Left lung (tissue), 10 donors: ENCODE measurements around the gene SERPINB5. TPM values are rescaled to one million over a fixed set of nuclear protein-coding genes. Genes with fewer than 3 reads are reported as not detected.

Experiments
- ATAC-seq: fragments of 200-7000 bp; cut with Tn5 transposase; one replicate; pipeline ENCODE4 v1.9.1; 2020; ENCODE audit warnings: moderate library complexity
- DNase-seq, 4 donors: peaks; one replicate each; pipeline ENCODE4 v3.0.0-alpha.2; 2013 to 2020
- H3K27ac ChIP-seq, 2 donors: fragments of 200-600 bp; sonication (generic) in 1 of 2; one replicate each; pipeline versions ENCODE4 v1.5.0 to v1.8.0; 2020 to 2021
- H3K27me3 ChIP-seq, 2 donors: fragments of 200-600 bp; sonication (generic) in 1 of 2; one replicate each; pipeline versions ENCODE4 v1.5.0 to v1.8.0; 2020 to 2021
- H3K36me3 ChIP-seq, 2 donors: fragments of 200-600 bp; sonication (generic) in 1 of 2; one replicate each; pipeline versions ENCODE4 v1.5.0 to v1.8.0; 2020 to 2021
- H3K4me1 ChIP-seq, 2 donors: fragments of 200-600 bp; one replicate each; pipeline ENCODE4 v1.8.0; 2021
- H3K4me3 ChIP-seq, 2 donors: fragments of 200-600 bp; sonication (generic) in 1 of 2; one replicate each; pipeline versions ENCODE4 v1.5.0 to v1.8.0; 2020 to 2021; ENCODE audit warnings: mild to moderate bottlenecking in 1 of 2
- H3K9me3 ChIP-seq, 2 donors: fragments of 200-600 bp; sonication (generic) in 1 of 2; one replicate each; pipeline versions ENCODE4 v1.5.0 to v1.8.0; 2020 to 2021
- intact Hi-C, 2 donors: fragments of 100-400 bp; cut with DNase I; formaldehyde crosslinking; loops; one replicate each; pipeline versions ENCODE4 v1.11.2 to v1.14.2; 2022
- polyA plus RNA-seq, 6 donors: library from polyadenylated mRNA; unstranded; fragments of 120-200 nt; gene quantifications; one replicate each; pipeline ENCODE4 v1.2.1, GENCODE V29; 2013; ENCODE audit not compliant: insufficient read length in 6 of 6
- total RNA-seq, 2 donors: library from RNA; stranded (reverse); fragmentation: NEBNext Ultra II Directional; extraction: Animal tissue kit (Norgen Biotek cat#: 25700); gene quantifications; one replicate each; pipeline ENCODE4 v1.2.1, GENCODE V29; 2021
- TF ChIP-seq, protein P1 (sequence below), 2 donors: fragments of 200-600 bp; sonication (generic) in 1 of 2; IDR thresholded peaks; one replicate each; pipeline versions ENCODE4 v1.5.0 to v1.8.0; 2021; ENCODE audit warnings: antibody characterized with exemption in 2 of 2
- donor health status: DM: no; HTN: yes; CAD: no.
- donor health status: DM: no; HTN: no; CAD: no.

The SERPINB5 gene
- total and polyA plus RNA-seq, 8 donors = 0.34 TPM; not detected in 7

DNA sequence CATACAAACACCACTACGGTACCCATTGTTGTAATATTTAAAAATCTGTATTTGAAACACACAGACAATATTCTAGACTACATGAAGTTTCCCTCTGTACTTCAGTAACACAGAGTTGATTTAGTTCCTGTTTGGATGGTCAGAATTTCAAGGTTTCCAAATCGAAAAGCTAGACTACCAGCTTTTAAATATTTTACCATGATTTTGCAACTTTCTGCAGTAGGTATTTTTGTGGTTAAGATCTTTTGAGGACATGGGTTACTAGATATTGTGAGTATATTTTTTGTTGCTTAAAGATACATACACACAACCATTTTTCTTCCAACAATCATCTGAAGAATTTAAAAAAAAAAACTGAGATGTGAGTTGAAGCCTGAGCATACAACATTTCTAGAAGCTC lies 10.9 kb downstream of the SERPINB5 start:
- no peak overlapping the region for H3K27ac ChIP-seq
- TF ChIP-seq, protein P1, sequence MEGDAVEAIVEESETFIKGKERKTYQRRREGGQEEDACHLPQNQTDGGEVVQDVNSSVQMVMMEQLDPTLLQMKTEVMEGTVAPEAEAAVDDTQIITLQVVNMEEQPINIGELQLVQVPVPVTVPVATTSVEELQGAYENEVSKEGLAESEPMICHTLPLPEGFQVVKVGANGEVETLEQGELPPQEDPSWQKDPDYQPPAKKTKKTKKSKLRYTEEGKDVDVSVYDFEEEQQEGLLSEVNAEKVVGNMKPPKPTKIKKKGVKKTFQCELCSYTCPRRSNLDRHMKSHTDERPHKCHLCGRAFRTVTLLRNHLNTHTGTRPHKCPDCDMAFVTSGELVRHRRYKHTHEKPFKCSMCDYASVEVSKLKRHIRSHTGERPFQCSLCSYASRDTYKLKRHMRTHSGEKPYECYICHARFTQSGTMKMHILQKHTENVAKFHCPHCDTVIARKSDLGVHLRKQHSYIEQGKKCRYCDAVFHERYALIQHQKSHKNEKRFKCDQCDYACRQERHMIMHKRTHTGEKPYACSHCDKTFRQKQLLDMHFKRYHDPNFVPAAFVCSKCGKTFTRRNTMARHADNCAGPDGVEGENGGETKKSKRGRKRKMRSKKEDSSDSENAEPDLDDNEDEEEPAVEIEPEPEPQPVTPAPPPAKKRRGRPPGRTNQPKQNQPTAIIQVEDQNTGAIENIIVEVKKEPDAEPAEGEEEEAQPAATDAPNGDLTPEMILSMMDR (IDR thresholded peaks at IDR 0.05) = no peak
- intact Hi-C loops = no loop called here
- DNase-seq (no peak), ATAC-seq (no peak)
- no peaks in the 10 kb centered on the region for H3K9me3 ChIP-seq
- no peaks in the 10 kb centered on the region for H3K27me3 ChIP-seq
- no peaks in the 10 kb centered on the region for H3K36me3 ChIP-seq
- no peaks in the 10 kb centered on the region for H3K4me1 ChIP-seq
- no peak overlapping the region for H3K4me3 ChIP-seq

DNA sequence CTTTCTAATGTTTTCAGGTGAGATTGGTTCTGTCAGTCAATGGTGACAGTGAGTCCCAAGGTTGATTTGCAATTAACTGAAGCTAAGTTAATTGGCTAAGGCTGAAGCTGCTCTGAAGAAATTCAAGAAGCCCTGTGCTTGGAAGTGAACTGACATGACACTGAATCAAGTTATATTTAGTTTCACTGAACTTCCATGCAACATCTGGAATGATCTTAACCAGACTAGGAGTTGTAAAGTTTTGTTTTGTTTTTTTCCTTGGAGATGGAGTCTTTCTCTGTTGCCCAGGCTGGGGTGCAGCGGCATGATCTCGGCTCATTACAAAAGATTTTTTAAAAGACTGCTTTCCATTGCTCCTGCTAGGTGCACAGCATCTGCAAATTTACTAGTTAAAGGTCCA lies 11.4 kb downstream of the SERPINB5 start:
- no peaks in the 10 kb centered on the region for H3K27me3 ChIP-seq
- no peak for DNase-seq

DNA sequence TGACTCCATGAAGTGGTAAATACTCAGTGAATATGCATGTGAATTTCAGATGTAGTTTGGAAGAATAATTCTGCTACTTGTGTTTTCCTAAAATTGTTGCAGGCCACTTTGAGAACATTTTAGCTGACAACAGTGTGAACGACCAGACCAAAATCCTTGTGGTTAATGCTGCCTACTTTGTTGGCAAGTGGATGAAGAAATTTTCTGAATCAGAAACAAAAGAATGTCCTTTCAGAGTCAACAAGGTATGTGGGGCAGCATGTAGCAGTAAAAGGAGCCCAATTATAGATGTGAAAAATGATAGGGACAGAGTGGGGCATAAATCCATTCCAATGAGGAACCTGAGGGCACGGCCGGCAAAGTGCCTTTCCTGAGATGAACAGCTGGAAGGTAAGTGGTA lies 16.1 kb downstream of the SERPINB5 start:
- no peaks in the 10 kb centered on the region for H3K9me3 ChIP-seq
- intact Hi-C loops = no loop called here
- H3K4me1 ChIP-seq = no peaks in the 10 kb centered on the region
- H3K36me3 ChIP-seq = no peaks in the 10 kb centered on the region
- no peak for DNase-seq
- no peaks in the 10 kb centered on the region for H3K27me3 ChIP-seq
- TF ChIP-seq, protein P1 (IDR thresholded peaks at IDR 0.05) = no peak
- ATAC-seq = no peak
- no peak overlapping the region for H3K4me3 ChIP-seq
- no peak overlapping the region for H3K27ac ChIP-seq

More for the DNA sequence above, 11.4 kb downstream of the SERPINB5 start:
- H3K4me3 ChIP-seq = no peak overlapping the region
- H3K9me3 ChIP-seq = no peaks in the 10 kb centered on the region
- H3K4me1 ChIP-seq = no peaks in the 10 kb centered on the region
- TF ChIP-seq, protein P1 (IDR thresholded peaks at IDR 0.05) = no peak
- no peaks in the 10 kb centered on the region for H3K36me3 ChIP-seq
- no peak overlapping the region for H3K27ac ChIP-seq
- intact Hi-C loops = no loop called here
- ATAC-seq = no peak

DNA sequence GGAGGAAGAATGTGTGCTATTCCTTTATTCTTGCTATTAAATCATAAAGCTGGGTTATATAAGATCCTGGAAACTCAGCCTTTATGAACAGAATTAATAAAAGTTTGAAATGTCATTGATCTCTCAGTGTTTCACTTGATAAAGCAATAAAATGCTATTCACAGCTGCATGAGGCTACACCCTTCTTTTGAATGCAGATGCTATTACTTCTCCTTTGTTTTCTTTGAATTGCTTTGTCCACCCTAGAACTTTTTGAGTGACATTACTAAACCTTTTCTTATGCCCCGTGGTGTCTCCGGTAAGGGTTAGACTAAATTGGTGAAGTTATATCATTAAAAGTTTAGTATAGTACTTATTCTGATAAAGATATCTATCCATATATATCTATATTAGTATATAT lies 18.9 kb downstream of the SERPINB5 start:
- Histone ChIP-seq H3K36me3 (no peaks in the 10 kb centered on the region), H3K27ac (no peak overlapping the region), H3K9me3 (no peaks in the 10 kb centered on the region), H3K4me1 (no peaks in the 10 kb centered on the region), H3K4me3 (no peak overlapping the region), H3K27me3 (no peaks in the 10 kb centered on the region)
- DNase-seq (no peak), ATAC-seq (no peak)
- TF ChIP-seq, protein P1 (IDR thresholded peaks at IDR 0.05) = no peak
- intact Hi-C loops = no loop called here

- intact Hi-C loops = no loop called here
- TF ChIP-seq, protein P1 (IDR thresholded peaks at IDR 0.05) = peak; percentile 27 to 30
- DNase-seq = no peak
- Histone ChIP-seq H3K36me3 (no peaks in the 10 kb centered on the region), H3K9me3 (no peaks in the 10 kb centered on the region), H3K4me1 (no peaks in the 10 kb centered on the region), H3K27ac (no peak overlapping the region), H3K27me3 (no peaks in the 10 kb centered on the region), H3K4me3 (no peak overlapping the region)
- ATAC-seq = no peak
Observed at GRCh38 chr18:63505566-63506335, 29.0 kb downstream of the SERPINB5 start.
